HepG2 (cell line): ENCODE measurements around the gene HCRTR1. TPM values are rescaled to one million over a fixed set of nuclear protein-coding genes. Genes with fewer than 3 reads are reported as not detected.

ENCODE experiments used
- ELF1 ChIP-seq: sonication (generic); formaldehyde crosslinking; IDR thresholded peaks from 2 replicates; pipeline ENCODE4 v1.4.0; 2020; ENCODE audit warnings: missing genetic modification reagents
- FOXP1 ChIP-seq, 2 experiments: fragments of 450-650 bp in 1 of 2; IDR thresholded peaks; 2 replicates each; pipeline ENCODE4 v1.6.1; 2017 to 2018; ENCODE audit warnings: antibody characterized with exemption in 1 of 2
- HNRNPL ChIP-seq: fragments of 200-400 bp; formaldehyde crosslinking; IDR thresholded peaks from 2 replicates; pipeline ENCODE4 v1.6.1; 2017; ENCODE audit warnings: mild to moderate bottlenecking, low read depth, low read length
- IRF2 ChIP-seq: IDR thresholded peaks from 2 replicates; pipeline ENCODE4 v1.6.1; 2018; ENCODE audit warnings: missing genetic modification reagents, missing compliant biosample characterization
- JUN ChIP-seq: sonication (generic); formaldehyde crosslinking; IDR thresholded peaks from 2 replicates; pipeline ENCODE4 v1.4.0; 2020; ENCODE audit warnings: mild to moderate bottlenecking, missing genetic modification reagents
- MED1 ChIP-seq: sonication (generic); formaldehyde crosslinking; IDR thresholded peaks from 2 replicates; pipeline ENCODE4 v1.4.0; 2020; ENCODE audit warnings: missing genetic modification reagents
- MYNN ChIP-seq: sonication (generic); formaldehyde crosslinking; IDR thresholded peaks from 2 replicates; pipeline ENCODE4 v1.4.0; 2020; ENCODE audit warnings: mild to moderate bottlenecking, low read depth, missing genetic modification reagents
- NAIF1 ChIP-seq: sonication (generic); formaldehyde crosslinking; IDR thresholded peaks from 2 replicates; pipeline ENCODE4 v1.5.0; 2020; ENCODE audit warnings: mild to moderate bottlenecking, missing genetic modification reagents, borderline replicate concordance
- NR2F6 ChIP-seq, 2 experiments: IDR thresholded peaks; 2 replicates each; pipeline ENCODE4 v1.6.1; 2016; ENCODE audit warnings: antibody characterized with exemption in 1 of 2, mild to moderate bottlenecking in 1 of 2
- NR3C1 ChIP-seq: sonication (generic); formaldehyde crosslinking; IDR thresholded peaks from 2 replicates; pipeline ENCODE4 v1.4.0; 2020; ENCODE audit warnings: missing genetic modification reagents
- SALL2 ChIP-seq: sonication (generic); formaldehyde crosslinking; IDR thresholded peaks from 2 replicates; pipeline ENCODE4 v1.8.1; 2023; ENCODE audit warnings: mild to moderate bottlenecking, missing genetic modification reagents, inconsistent platforms
- ZBTB4 ChIP-seq: sonication (generic); formaldehyde crosslinking; IDR thresholded peaks from 2 replicates; pipeline ENCODE4 v1.4.0; 2020; ENCODE audit warnings: missing genetic modification reagents, mild to moderate bottlenecking, borderline replicate concordance
- ZFP36L1 ChIP-seq: sonication (generic); formaldehyde crosslinking; IDR thresholded peaks from 2 replicates; pipeline ENCODE4 v1.8.0; 2022; ENCODE audit warnings: mild to moderate bottlenecking, missing genetic modification reagents, moderate library complexity
- ZNF124 ChIP-seq: sonication (generic); formaldehyde crosslinking; IDR thresholded peaks from 2 replicates; pipeline ENCODE4 v1.4.0; 2020; ENCODE audit warnings: missing genetic modification reagents
- ZNF136 ChIP-seq: sonication (generic); formaldehyde crosslinking; IDR thresholded peaks from 2 replicates; pipeline ENCODE4 v1.8.1; 2022; ENCODE audit warnings: low read depth, mild to moderate bottlenecking, moderate library complexity, missing genetic modification reagents
- ZNF143 ChIP-seq: sonication (generic); formaldehyde crosslinking; IDR thresholded peaks from 2 replicates; pipeline ENCODE4 v1.4.0; 2020; ENCODE audit warnings: missing genetic modification reagents
- ZNF382 ChIP-seq: sonication (generic); formaldehyde crosslinking; IDR thresholded peaks from 2 replicates; pipeline ENCODE4 v1.5.0; 2020; ENCODE audit warnings: missing genetic modification reagents, mild to moderate bottlenecking, borderline replicate concordance
- ZNF496 ChIP-seq: sonication (generic); formaldehyde crosslinking; IDR thresholded peaks from 2 replicates; pipeline ENCODE4 v1.8.1; 2023; ENCODE audit warnings: mild to moderate bottlenecking, moderate library complexity, missing genetic modification reagents; ENCODE audit not compliant: insufficient replicate concordance
- ZNF569 ChIP-seq: sonication (generic); formaldehyde crosslinking; IDR thresholded peaks from 2 replicates; pipeline ENCODE4 v1.5.0; 2020; ENCODE audit warnings: mild to moderate bottlenecking, missing genetic modification reagents, moderate library complexity, borderline replicate concordance
- ZSCAN12 ChIP-seq: sonication (generic); formaldehyde crosslinking; IDR thresholded peaks from 2 replicates; pipeline ENCODE4 v1.9.0; 2021; ENCODE audit warnings: mild to moderate bottlenecking, missing genetic modification reagents
- polyA plus RNA-seq, 8 experiments: library from polyadenylated mRNA; depleted of rRNA in 3 of 8; stranded (reverse) in 7 of 8; unstranded in 1 of 8; fragments of >200 nt; fragmentation: Illumina TruSeq in 4 of 8; extraction: Trizol in 4 of 8; gene quantifications; 2 replicates each; pipeline versions ENCODE4 v1.2.1 to v1.2.3, GENCODE V29; 2011 to 2016; ENCODE audit warnings: low read depth in 4 of 8, missing spikeins in 1 of 8, mixed read lengths in 1 of 8; ENCODE audit not compliant: insufficient read depth in 1 of 8
- total RNA-seq, 5 experiments: library from RNA; depleted of rRNA; stranded (reverse); fragments of >200 nt; fragmentation: Illumina TruSeq; extraction: Trizol; gene quantifications; 2 replicates each; pipeline ENCODE4 v1.2.3, GENCODE V29; 2016; ENCODE audit warnings: low read depth in 1 of 5
- TF ChIP-seq, protein P1 (sequence below): sonication (generic); formaldehyde crosslinking; IDR thresholded peaks from 2 replicates; pipeline ENCODE4 v1.9.0; 2021; ENCODE audit warnings: missing genetic modification reagents, borderline replicate concordance
- TF ChIP-seq, protein P2 (sequence below): sonication (generic); formaldehyde crosslinking; IDR thresholded peaks from 2 replicates; pipeline ENCODE4 v1.8.1; 2023; ENCODE audit warnings: mild to moderate bottlenecking, missing genetic modification reagents

The HCRTR1 gene
- total and polyA plus RNA-seq, 2 of the 13 experiments (the other 11 are each of a cell fraction or from before 2014, with no cell fraction given): not detected

- TF ChIP-seq, protein P1, sequence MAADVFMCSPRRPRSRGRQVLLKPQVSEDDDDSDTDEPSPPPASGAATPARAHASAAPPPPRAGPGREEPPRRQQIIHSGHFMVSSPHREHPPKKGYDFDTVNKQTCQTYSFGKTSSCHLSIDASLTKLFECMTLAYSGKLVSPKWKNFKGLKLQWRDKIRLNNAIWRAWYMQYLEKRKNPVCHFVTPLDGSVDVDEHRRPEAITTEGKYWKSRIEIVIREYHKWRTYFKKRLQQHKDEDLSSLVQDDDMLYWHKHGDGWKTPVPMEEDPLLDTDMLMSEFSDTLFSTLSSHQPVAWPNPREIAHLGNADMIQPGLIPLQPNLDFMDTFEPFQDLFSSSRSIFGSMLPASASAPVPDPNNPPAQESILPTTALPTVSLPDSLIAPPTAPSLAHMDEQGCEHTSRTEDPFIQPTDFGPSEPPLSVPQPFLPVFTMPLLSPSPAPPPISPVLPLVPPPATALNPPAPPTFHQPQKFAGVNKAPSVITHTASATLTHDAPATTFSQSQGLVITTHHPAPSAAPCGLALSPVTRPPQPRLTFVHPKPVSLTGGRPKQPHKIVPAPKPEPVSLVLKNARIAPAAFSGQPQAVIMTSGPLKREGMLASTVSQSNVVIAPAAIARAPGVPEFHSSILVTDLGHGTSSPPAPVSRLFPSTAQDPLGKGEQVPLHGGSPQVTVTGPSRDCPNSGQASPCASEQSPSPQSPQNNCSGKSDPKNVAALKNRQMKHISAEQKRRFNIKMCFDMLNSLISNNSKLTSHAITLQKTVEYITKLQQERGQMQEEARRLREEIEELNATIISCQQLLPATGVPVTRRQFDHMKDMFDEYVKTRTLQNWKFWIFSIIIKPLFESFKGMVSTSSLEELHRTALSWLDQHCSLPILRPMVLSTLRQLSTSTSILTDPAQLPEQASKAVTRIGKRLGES (CRISPR knock-in tag): no peak
- TF ChIP-seq ZNF143: no peak
- TF ChIP-seq NAIF1 (CRISPR knock-in tag): no peak
- TF ChIP-seq ZSCAN12 (CRISPR knock-in tag): no peak
- no peak for TF ChIP-seq MYNN (CRISPR knock-in tag)
- no peak for TF ChIP-seq IRF2 (CRISPR knock-in tag)
- TF ChIP-seq HNRNPL: peak; percentile 100
- TF ChIP-seq, protein P2, sequence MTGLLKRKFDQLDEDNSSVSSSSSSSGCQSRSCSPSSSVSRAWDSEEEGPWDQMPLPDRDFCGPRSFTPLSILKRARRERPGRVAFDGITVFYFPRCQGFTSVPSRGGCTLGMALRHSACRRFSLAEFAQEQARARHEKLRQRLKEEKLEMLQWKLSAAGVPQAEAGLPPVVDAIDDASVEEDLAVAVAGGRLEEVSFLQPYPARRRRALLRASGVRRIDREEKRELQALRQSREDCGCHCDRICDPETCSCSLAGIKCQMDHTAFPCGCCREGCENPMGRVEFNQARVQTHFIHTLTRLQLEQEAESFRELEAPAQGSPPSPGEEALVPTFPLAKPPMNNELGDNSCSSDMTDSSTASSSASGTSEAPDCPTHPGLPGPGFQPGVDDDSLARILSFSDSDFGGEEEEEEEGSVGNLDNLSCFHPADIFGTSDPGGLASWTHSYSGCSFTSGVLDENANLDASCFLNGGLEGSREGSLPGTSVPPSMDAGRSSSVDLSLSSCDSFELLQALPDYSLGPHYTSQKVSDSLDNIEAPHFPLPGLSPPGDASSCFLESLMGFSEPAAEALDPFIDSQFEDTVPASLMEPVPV: peak; percentile 59; the same call in 1 of the 2 replicates
- TF ChIP-seq JUN (CRISPR knock-in tag): no peak; the same call in 1 of the 2 replicates
- peak; percentile 81 for TF ChIP-seq NR2F6 (IDR thresholded peaks at IDR 0.05)
- TF ChIP-seq NR2F6 (CRISPR knock-in tag; IDR thresholded peaks at IDR 0.05): peak; percentile 80
- no peak for TF ChIP-seq ZNF382 (CRISPR knock-in tag)
- no peak for TF ChIP-seq NR3C1
- no peak for TF ChIP-seq ZNF124 (CRISPR knock-in tag)
- TF ChIP-seq MED1 (CRISPR knock-in tag): peak; percentile 74
- TF ChIP-seq ZBTB4: no peak
- TF ChIP-seq ZNF569 (CRISPR knock-in tag): 0 out of 2 replicates have a peak, but pooled peaks have one; percentile 28
- TF ChIP-seq ZFP36L1 (CRISPR knock-in tag): 0 out of 2 replicates have a peak, but pooled peaks have one; percentile 32
- TF ChIP-seq SALL2: no peak
- no peak for TF ChIP-seq ELF1 (CRISPR knock-in tag)
- no peak for TF ChIP-seq ZNF496 (CRISPR knock-in tag)
- no peak for TF ChIP-seq FOXP1 (IDR thresholded peaks at IDR 0.05)
- TF ChIP-seq FOXP1 (CRISPR knock-in tag; IDR thresholded peaks at IDR 0.05): no peak
- TF ChIP-seq ZNF136 (CRISPR knock-in tag): no peak
Measured at GRCh38 chr1:31575369-31576140, 41.9 kb upstream of the HCRTR1 start (continued).
